CD8-positive, alpha-beta memory T cell (primary cell): ENCODE measurements around the gene VSTM2L. TPM values are rescaled to one million over a fixed set of nuclear protein-coding genes. Genes with fewer than 3 reads are reported as not detected.

ENCODE experiments used
- CTCF ChIA-PET: fragments of 350-600 bp; sonication (Branson Sonifier 250); formaldehyde crosslinking; loops from one replicate; lab custom pipeline; 2021; ENCODE audit warnings: antibody characterized with exemption; lab: Charles Lee
- POLR2A ChIA-PET: fragments of 350-600 bp; sonication (Branson Sonifier 250); formaldehyde crosslinking; loops from one replicate; lab custom pipeline; 2021; ENCODE audit warnings: antibody characterized with exemption; lab: Charles Lee
- DNase-seq, 5 donors: peaks; one replicate each; pipeline versions ENCODE4 v3.0.0 to v3.0.0-alpha.2; 2020 to 2022; ENCODE audit warnings: mixed read lengths in 1 of 5
- H3K27ac ChIP-seq: one replicate; pipeline ENCODE4 v1.7.0; 2013; ENCODE audit warnings: low read depth, mild to moderate bottlenecking, low read length, moderate library complexity
- H3K27me3 ChIP-seq: 2 replicates; pipeline ENCODE4 v1.7.0; 2013; ENCODE audit warnings: low read length, mild to moderate bottlenecking; ENCODE audit not compliant: insufficient read depth, poor library complexity, severe bottlenecking
- H3K36me3 ChIP-seq: 2 replicates; pipeline ENCODE4 v1.7.0; 2013; ENCODE audit warnings: mild to moderate bottlenecking, low read length, moderate library complexity; ENCODE audit not compliant: insufficient read depth
- H3K4me1 ChIP-seq: 2 replicates; pipeline ENCODE4 v1.7.0; 2013; ENCODE audit warnings: mild to moderate bottlenecking, low read length, moderate library complexity; ENCODE audit not compliant: insufficient read depth
- H3K4me3 ChIP-seq: 2 replicates; pipeline ENCODE4 v1.7.0; 2013; ENCODE audit warnings: mild to moderate bottlenecking, low read length
- H3K9me3 ChIP-seq: 2 replicates; pipeline ENCODE4 v1.7.0; 2013; ENCODE audit warnings: mild to moderate bottlenecking, low read length
- H3K27ac Mint-ChIP-seq, 8 donors: one replicate each; pipeline ENCODE4 v1.8.0; 2020 to 2021; ENCODE audit warnings: mixed read lengths in 8 of 8, mild to moderate bottlenecking in 6 of 8, inconsistent platforms in 3 of 8, moderate library complexity in 3 of 8
- H3K27me3 Mint-ChIP-seq, 2 donors: one replicate each; pipeline ENCODE4 v1.8.0; 2020 to 2021; ENCODE audit warnings: mixed read lengths in 2 of 2, mild to moderate bottlenecking in 1 of 2, moderate library complexity in 1 of 2
- H3K36me3 Mint-ChIP-seq, 3 donors: one replicate each; pipeline ENCODE4 v1.8.0; 2020 to 2021; ENCODE audit warnings: mixed read lengths in 3 of 3, inconsistent platforms in 1 of 3, mild to moderate bottlenecking in 1 of 3
- H3K4me1 Mint-ChIP-seq, 3 donors: one replicate each; pipeline ENCODE4 v1.8.0; 2020 to 2021; ENCODE audit warnings: mixed read lengths in 3 of 3, inconsistent platforms in 1 of 3, mild to moderate bottlenecking in 1 of 3
- H3K4me3 Mint-ChIP-seq, 7 donors: one replicate each; pipeline ENCODE4 v1.8.0; 2020 to 2021; ENCODE audit warnings: mixed read lengths in 7 of 7, mild to moderate bottlenecking in 6 of 7, moderate library complexity in 4 of 7, inconsistent platforms in 2 of 7
- H3K9me3 Mint-ChIP-seq, 5 donors: one replicate each; pipeline ENCODE4 v1.8.0; 2020 to 2022; ENCODE audit warnings: mixed read lengths in 5 of 5, mild to moderate bottlenecking in 3 of 5, moderate library complexity in 2 of 5, inconsistent platforms in 1 of 5
- polyA plus RNA-seq: library from polyadenylated mRNA; unstranded; fragments of 300-500 nt; fragmentation: Illumina TruSeq; gene quantifications from one replicate; pipeline ENCODE4 v1.2.3, GENCODE V29; 2021
- total RNA-seq, 2 experiments: library from RNA; stranded (reverse); gene quantifications; one replicate each; pipeline ENCODE4 v1.2.3, GENCODE V29; 2021

Gene VSTM2L
- total and polyA plus RNA-seq, 3 experiments from 2014 or later, result not detected

DNA sequence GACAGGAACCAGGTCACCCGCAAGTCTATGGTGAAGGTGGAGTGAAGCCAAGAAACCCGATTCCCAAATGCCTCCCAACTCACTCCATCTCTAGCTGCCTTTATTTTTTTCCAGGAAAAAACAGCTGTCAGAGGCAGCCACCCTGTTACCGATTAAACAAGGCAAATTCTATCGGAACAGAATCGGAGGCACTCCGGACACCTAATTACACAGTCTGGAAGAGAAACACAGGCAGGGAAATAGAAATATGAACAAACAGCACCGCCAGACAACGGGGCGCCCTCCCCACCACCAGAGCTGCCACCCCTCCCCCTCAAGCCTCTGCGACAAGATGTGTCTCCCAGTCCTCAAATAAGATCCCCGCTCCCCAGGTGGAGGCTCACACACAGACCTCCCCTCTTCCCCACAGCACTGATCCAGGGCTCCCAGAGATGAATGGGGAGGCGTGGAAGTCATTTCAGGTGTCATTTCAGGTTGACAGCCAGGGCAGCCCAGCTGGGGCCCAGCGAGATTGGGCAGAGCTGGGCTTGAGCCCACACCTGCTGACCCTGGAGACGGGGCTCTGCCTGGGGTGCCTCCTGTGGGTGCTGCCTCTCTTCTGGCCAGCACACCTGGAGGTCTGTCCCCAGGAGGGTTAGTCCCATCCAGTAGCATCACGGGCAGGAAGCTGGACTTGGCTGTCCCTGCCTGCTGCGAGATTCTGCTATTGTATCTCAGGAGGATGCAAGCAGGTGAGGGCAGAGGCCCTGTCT lies 19.8 kb upstream of the VSTM2L start:
- Mint-ChIP-seq H3K4me3 (no peak overlapping the region), H3K9me3 (no peaks in the 10 kb centered on the region), H3K27me3 (peaks cover 0 to 3% of the 10 kb centered on the region in 2 donors), H3K4me1 (no peaks in the 10 kb centered on the region), H3K27ac (no peak overlapping the region), H3K36me3 (no peaks in the 10 kb centered on the region)
- Histone ChIP-seq H3K4me3 (no peak overlapping the region), H3K36me3 (no peaks in the 10 kb centered on the region), H3K4me1 (no peaks in the 10 kb centered on the region), H3K27me3 (no peaks in the 10 kb centered on the region), H3K9me3 (no peaks in the 10 kb centered on the region), H3K27ac (no peak overlapping the region)
- POLR2A ChIA-PET, result no interaction called here
- no peak for DNase-seq
- CTCF ChIA-PET, result no interaction called here

DNA sequence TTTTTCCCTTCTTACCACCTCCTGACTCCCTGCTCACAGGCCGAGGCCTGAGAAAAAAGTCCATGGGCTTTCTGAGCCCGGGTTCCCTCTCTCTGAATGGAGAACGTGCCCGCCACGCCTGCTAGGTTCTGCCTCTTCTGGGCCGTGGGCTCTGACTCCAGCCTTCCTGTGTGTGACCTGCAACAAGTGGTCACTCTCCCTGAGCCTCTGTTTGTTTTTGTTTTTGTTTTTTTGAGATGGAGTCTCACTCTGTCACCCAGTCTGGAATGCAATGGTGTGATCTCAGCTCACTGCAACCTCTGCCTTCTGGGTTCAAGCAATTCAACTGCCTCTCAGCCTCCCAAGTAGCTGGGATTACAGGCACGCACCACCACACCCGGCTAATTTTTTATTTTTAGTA lies 17.9 kb upstream of the VSTM2L start:
- Histone ChIP-seq H3K4me1 (no peaks in the 10 kb centered on the region), H3K27ac (no peak overlapping the region), H3K36me3 (no peaks in the 10 kb centered on the region), H3K9me3 (no peaks in the 10 kb centered on the region), H3K4me3 (no peak overlapping the region), H3K27me3 (no peaks in the 10 kb centered on the region)
- ChIA-PET CTCF (no interaction called here), POLR2A (no interaction called here)
- Mint-ChIP-seq H3K4me1 (no peaks in the 10 kb centered on the region), H3K4me3 (no peak overlapping the region), H3K27me3 (peaks cover 0 to 3% of the 10 kb centered on the region in 2 donors), H3K36me3 (no peaks in the 10 kb centered on the region), H3K9me3 (no peaks in the 10 kb centered on the region), H3K27ac (no peak overlapping the region)
- DNase-seq, result no peak

DNA sequence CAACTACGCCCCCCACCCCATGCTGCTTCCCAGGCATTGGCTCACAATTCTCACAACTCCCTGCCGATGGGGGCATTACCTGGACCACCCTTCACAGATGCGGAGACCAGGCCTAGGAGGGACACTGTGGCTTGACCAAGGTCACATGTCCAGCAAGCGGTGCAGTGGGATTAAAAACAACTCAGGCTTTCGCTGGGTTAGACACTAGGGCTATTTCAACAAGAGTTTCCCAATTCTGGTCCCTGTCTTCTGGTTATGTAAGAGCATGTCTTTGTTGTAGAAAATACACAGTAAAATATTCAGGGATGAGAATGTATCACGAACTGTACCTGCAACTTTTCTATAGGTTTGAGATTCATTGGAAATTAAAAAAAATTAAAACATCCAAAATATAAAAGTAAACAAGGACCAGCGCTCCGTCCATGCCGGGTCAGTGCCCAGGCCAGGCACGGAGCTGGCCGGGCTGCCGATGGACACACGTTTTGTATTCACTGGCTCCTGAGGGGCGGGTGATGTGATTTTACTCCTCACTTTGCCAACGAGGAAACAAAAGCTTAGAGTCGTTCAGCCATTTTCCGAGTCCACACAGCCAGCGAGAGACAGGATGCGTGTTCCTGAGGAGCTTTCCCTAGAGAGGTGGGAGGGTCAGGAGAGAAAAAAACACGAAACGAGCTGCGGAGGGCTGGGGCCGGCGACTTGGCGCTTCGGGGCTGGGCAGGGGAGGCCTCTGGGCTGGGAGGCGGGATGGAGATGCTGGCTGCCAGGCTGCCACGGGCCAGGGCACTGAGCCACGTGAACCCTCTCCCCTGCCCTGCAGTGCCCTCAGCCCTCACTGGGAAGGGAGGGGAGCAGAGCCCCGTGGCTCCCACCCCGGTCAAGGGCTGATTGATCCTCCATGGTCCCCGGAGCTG lies 17.1 kb upstream of the VSTM2L start:
- Mint-ChIP-seq H3K36me3 (no peaks in the 10 kb centered on the region), H3K4me1 (no peaks in the 10 kb centered on the region), H3K9me3 (no peaks in the 10 kb centered on the region), H3K27me3 (peaks cover 0 to 3% of the 10 kb centered on the region in 2 donors), H3K4me3 (no peak overlapping the region), H3K27ac (no peak overlapping the region)
- Histone ChIP-seq H3K27ac (no peak overlapping the region), H3K9me3 (no peaks in the 10 kb centered on the region), H3K4me1 (no peaks in the 10 kb centered on the region), H3K27me3 (no peaks in the 10 kb centered on the region), H3K4me3 (no peak overlapping the region), H3K36me3 (no peaks in the 10 kb centered on the region)
- POLR2A ChIA-PET, result no interaction called here
- CTCF ChIA-PET, result no interaction called here
- DNase-seq, result no peak

DNA sequence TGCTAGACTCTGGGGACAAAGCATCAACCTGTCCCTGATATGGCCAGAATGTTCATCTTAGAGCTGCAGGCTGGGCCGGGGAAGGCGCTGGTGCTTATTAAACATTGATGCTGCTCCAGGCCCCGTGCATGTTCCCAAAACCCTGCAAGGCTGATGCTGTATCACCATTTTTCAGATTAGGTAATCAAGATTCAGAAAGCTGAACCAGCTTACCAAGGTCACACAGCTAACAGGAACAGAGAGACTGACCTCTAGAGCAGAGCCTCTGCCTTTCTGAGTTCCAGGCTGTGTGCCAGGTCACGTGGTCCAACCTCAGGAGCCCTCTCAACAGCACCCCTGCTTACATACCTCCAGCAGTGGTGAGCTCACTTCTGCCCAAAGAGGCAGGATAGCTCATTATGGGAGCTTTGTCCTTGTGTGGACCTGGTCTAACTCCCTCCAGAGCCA lies 16.1 kb upstream of the VSTM2L start:
- ChIA-PET CTCF (no interaction called here), POLR2A (no interaction called here)
- no peaks in the 10 kb centered on the region for H3K4me1 Mint-ChIP-seq
- no peaks in the 10 kb centered on the region for H3K9me3 Mint-ChIP-seq
- no peaks in the 10 kb centered on the region for H3K4me1 ChIP-seq
- no peak overlapping the region for H3K4me3 ChIP-seq
- H3K9me3 ChIP-seq, result no peaks in the 10 kb centered on the region
- DNase-seq, result no peak
- no peaks in the 10 kb centered on the region for H3K36me3 Mint-ChIP-seq
- no peaks in the 10 kb centered on the region for H3K27me3 ChIP-seq
- no peaks in the 10 kb centered on the region for H3K36me3 ChIP-seq
- H3K27ac ChIP-seq, result no peak overlapping the region
- peaks cover 0 to 3% of the 10 kb centered on the region in 2 donors for H3K27me3 Mint-ChIP-seq
- H3K4me3 Mint-ChIP-seq, result no peak overlapping the region
- no peak overlapping the region for H3K27ac Mint-ChIP-seq

DNA sequence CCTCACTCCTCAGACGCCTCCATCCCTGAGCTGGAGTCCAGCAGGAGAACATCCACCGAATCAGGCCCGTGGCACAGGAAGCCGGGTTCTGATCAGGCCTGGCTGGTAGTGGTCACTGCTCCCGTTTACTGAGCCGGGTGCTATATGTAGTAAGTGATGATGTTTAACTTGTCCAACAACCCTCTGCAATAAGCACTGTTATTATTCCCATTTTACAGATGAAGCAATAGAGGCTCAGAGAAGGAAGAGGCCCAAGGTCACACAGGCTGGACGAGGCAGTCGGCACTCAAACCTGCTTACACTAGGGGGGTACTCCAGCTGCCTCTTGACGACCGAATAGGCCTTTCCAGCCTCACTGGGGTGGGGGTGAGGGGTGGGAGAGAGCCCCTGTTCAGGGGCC lies 14.3 kb upstream of the VSTM2L start:
- no peak overlapping the region for H3K4me3 Mint-ChIP-seq
- Histone ChIP-seq H3K27me3 (no peaks in the 10 kb centered on the region), H3K4me3 (no peak overlapping the region), H3K9me3 (no peaks in the 10 kb centered on the region), H3K27ac (no peak overlapping the region), H3K36me3 (no peaks in the 10 kb centered on the region), H3K4me1 (no peaks in the 10 kb centered on the region)
- POLR2A ChIA-PET, result no interaction called here
- H3K36me3 Mint-ChIP-seq, result no peaks in the 10 kb centered on the region
- no peak for DNase-seq
- CTCF ChIA-PET, result interaction anchor here (1.7 kb wide), 1 partner anchor 9 kb away, joined by 4 read pairs; no protein-coding TSS in a partner anchor
- no peak overlapping the region for H3K27ac Mint-ChIP-seq
- no peaks in the 10 kb centered on the region for H3K4me1 Mint-ChIP-seq
- H3K9me3 Mint-ChIP-seq, result no peaks in the 10 kb centered on the region
- peaks cover 0 to 5% of the 10 kb centered on the region in 2 donors for H3K27me3 Mint-ChIP-seq

DNA sequence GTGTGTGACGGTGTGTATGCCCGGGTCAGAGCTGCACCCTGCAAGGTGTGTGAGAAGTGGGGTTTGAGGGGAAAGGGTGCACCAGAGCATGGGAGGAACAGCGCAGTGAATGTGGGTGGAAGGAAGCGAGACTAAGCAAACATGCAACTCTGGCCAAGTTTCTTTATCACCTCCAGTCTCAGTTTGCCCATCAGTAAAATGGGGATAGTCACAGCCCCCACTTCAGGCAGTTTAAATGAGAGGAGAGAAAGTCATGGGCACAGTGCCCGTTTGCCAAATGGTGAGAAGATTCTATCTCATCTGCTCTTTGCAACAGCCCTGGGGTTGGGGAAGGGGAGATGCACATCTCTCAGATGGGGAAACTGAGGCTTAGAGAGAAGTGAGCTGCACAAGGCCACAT lies 12.8 kb upstream of the VSTM2L start:
- CTCF ChIA-PET, result no interaction called here
- no peak overlapping the region for H3K27ac ChIP-seq

DNA sequence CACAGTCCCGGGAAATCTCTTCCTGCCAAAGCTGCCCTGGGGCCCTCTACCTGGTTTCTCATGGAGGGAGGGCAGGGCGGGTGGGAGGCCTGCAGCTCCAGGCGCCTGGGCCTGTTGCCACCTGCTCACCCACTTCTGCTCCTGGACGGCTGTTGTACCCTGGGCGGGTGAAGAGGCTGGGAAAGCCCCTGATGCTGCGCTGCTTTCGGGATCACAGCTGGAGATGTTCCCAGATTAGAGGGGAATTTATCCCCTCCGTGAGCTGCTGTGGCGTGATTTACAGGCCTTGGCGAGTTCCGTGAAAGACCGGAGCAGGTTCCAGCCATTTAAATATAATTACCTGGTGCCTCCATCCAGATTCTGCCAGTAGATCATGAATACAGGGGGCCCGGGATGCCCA lies 12.3 kb upstream of the VSTM2L start:
- no peak overlapping the region for H3K27ac Mint-ChIP-seq
- Histone ChIP-seq H3K4me3 (no peak overlapping the region), H3K9me3 (no peaks in the 10 kb centered on the region), H3K27me3 (no peaks in the 10 kb centered on the region), H3K27ac (no peak overlapping the region), H3K36me3 (no peaks in the 10 kb centered on the region), H3K4me1 (no peaks in the 10 kb centered on the region)
- H3K9me3 Mint-ChIP-seq, result no peaks in the 10 kb centered on the region
- H3K4me3 Mint-ChIP-seq, result no peak overlapping the region
- DNase-seq, result no peak
- no peaks in the 10 kb centered on the region for H3K36me3 Mint-ChIP-seq
- ChIA-PET CTCF (no interaction called here), POLR2A (no interaction called here)
- peaks cover 0 to 3% of the 10 kb centered on the region in 2 donors for H3K27me3 Mint-ChIP-seq
- H3K4me1 Mint-ChIP-seq, result no peaks in the 10 kb centered on the region

More for the DNA sequence above, 12.8 kb upstream of the VSTM2L start:
- Mint-ChIP-seq H3K27ac (no peak overlapping the region), H3K36me3 (no peaks in the 10 kb centered on the region), H3K4me1 (no peaks in the 10 kb centered on the region), H3K27me3 (peaks cover 0 to 5% of the 10 kb centered on the region in 2 donors), H3K9me3 (no peaks in the 10 kb centered on the region), H3K4me3 (no peak overlapping the region)
- no peaks in the 10 kb centered on the region for H3K4me1 ChIP-seq
- no peaks in the 10 kb centered on the region for H3K36me3 ChIP-seq
- DNase-seq, result no peak
- H3K4me3 ChIP-seq, result no peak overlapping the region
- POLR2A ChIA-PET, result no interaction called here
- H3K9me3 ChIP-seq, result no peaks in the 10 kb centered on the region
- H3K27me3 ChIP-seq, result no peaks in the 10 kb centered on the region

DNA sequence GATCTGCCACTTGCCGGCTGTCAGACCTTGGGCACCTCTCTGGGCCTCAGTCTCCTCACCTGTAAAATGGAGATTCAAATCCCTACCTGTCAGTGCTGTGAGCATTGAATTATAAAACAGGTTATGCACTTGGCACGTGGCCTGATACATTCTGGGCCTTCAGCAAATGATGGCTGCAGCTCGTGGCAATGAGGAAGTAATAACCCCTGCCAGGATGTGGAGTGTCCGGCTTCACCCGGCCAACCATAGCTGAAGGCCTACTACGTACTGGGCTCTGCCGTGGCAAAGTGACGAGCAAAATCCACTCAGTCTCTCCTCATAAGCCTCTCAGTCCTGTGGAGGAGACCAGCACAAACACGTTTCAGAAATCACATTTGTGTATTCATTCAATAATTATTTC lies 10.9 kb upstream of the VSTM2L start:
- DNase-seq, result no peak
- no peak overlapping the region for H3K4me3 ChIP-seq
- Mint-ChIP-seq H3K9me3 (no peaks in the 10 kb centered on the region), H3K4me1 (no peaks in the 10 kb centered on the region), H3K36me3 (no peaks in the 10 kb centered on the region), H3K4me3 (no peak overlapping the region), H3K27ac (peak overlapping the region in 1 of 8 donors; percentile 33), H3K27me3 (peaks cover 0 to 3% of the 10 kb centered on the region in 2 donors)
- H3K4me1 ChIP-seq, result no peaks in the 10 kb centered on the region
- ChIA-PET POLR2A (no interaction called here), CTCF (no interaction called here)
- H3K27me3 ChIP-seq, result no peaks in the 10 kb centered on the region
- H3K36me3 ChIP-seq, result no peaks in the 10 kb centered on the region
- H3K9me3 ChIP-seq, result no peaks in the 10 kb centered on the region
- no peak overlapping the region for H3K27ac ChIP-seq
